ENCODE data around the gene SAMD10. TPM values are rescaled to one million over a fixed set of nuclear protein-coding genes. Genes with fewer than 3 reads are reported as not detected.
A peak's percentile ranks its signal among the peaks of the same experiment; 100 is the strongest.

Gene SAMD10
- total RNA-seq, 1 donor from 2014 or later = 9.0 TPM

DNA sequence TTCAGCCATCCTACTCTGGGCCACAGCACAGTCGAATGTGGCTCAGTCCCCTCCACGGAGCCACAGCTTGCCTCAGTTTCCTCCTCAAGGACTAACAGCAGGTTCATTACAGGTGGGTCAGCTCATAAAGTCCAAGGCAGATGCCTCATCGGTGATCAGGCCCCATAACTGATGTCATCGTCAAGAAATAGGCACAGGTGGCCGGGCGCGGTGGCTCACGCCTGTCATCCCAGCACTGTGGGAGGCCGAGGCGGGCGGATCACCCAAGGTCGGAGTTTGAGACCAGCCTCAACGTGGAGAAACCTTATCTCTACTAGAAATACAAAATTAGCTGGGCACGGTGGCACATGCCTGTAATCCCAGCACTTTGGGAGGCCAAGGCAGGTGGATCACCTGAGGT, 26.7 kb downstream of the SAMD10 start:
- CTCF ChIA-PET = no interaction called here
- ATAC-seq (ENCODE audit: low read depth) (no peak), DNase-seq (no peak)
- TF ChIP-seq, protein P1, sequence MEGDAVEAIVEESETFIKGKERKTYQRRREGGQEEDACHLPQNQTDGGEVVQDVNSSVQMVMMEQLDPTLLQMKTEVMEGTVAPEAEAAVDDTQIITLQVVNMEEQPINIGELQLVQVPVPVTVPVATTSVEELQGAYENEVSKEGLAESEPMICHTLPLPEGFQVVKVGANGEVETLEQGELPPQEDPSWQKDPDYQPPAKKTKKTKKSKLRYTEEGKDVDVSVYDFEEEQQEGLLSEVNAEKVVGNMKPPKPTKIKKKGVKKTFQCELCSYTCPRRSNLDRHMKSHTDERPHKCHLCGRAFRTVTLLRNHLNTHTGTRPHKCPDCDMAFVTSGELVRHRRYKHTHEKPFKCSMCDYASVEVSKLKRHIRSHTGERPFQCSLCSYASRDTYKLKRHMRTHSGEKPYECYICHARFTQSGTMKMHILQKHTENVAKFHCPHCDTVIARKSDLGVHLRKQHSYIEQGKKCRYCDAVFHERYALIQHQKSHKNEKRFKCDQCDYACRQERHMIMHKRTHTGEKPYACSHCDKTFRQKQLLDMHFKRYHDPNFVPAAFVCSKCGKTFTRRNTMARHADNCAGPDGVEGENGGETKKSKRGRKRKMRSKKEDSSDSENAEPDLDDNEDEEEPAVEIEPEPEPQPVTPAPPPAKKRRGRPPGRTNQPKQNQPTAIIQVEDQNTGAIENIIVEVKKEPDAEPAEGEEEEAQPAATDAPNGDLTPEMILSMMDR (IDR thresholded peaks at IDR 0.05) = no peak
- Mint-ChIP-seq H3K27ac (no peak overlapping the region), H3K27me3 (no peaks in the 10 kb centered on the region), H3K4me3 (no peak overlapping the region), H3K4me1 (peaks cover 75% of the 10 kb centered on the region), H3K9me3 (no peaks in the 10 kb centered on the region), H3K36me3 (ENCODE audit: low read depth) (no peaks in the 10 kb centered on the region)
- POLR2A ChIA-PET = no interaction called here
- intact Hi-C loops (cut with micrococcal nuclease) = no loop called here

GRCh38 chr20:63952210-63952535, 27.3 kb downstream of the SAMD10 start:
- Mint-ChIP-seq H3K27me3 (no peaks in the 10 kb centered on the region), H3K27ac (no peak overlapping the region), H3K4me1 (peaks cover 75% of the 10 kb centered on the region), H3K4me3 (no peak overlapping the region), H3K9me3 (no peaks in the 10 kb centered on the region), H3K36me3 (ENCODE audit: low read depth) (no peaks in the 10 kb centered on the region)
- ChIA-PET POLR2A (no interaction called here), CTCF (no interaction called here)
- no peak for ATAC-seq (ENCODE audit: low read depth)
- DNase-seq = no peak
- intact Hi-C loops (cut with micrococcal nuclease) = no loop called here
- TF ChIP-seq, protein P1 (IDR thresholded peaks at IDR 0.05) = no peak

GRCh38 chr20:63951398-63952209, 27.8 kb downstream of the SAMD10 start:
- no peaks in the 10 kb centered on the region for H3K9me3 Mint-ChIP-seq
- POLR2A ChIA-PET = interaction anchor here (1.2 kb wide), 1 partner anchor 114 kb away, joined by 4 read pairs; no protein-coding TSS in a partner anchor

DNA sequence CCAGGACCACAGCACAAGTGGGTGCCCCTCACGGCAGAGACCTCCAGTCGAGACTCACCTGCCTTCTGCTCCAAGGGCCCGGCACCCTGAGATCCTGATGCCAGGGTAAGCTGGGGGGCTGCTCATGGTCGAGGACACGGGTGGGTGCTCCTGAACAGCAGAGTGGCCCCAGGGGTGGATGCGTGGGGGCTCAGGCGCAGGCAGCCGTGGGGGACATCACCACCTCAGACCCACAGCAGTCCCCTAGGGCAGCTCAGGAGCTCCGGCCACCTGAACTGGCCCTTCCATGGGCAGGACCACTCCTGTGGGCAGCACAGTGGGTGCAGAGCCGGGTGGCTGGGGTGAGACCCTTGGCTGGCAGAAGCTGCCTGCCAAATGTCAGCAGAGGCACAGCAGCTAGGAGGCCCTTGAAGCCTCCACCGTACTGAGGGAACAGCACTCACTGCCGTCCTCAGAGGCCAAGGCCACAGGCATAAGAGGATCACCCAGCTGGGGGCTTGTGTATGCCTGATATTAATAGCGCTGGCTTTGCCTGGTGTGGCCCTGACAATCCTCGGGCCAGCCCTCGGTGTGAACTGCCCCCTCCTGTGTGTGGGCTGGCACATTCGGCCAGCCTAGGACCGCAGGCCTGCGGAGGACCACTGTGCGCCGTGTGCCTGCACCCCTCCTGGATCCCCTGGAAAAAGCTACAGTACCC, 28.6 kb downstream of the SAMD10 start:
- H3K36me3 Mint-ChIP-seq (ENCODE audit: low read depth) = peaks cover 5% of the 10 kb centered on the region
- intact Hi-C loops (cut with micrococcal nuclease) = no loop called here
- ChIA-PET CTCF (interaction anchor here (0.7 kb wide), 1 partner anchor 23 kb away, joined by 3 read pairs; no protein-coding TSS in a partner anchor), POLR2A (interaction anchor here (1.2 kb wide), 2 partner anchors 115 to 413 kb away, joined by 3 to 4 read pairs; partner anchors contain the start of gene PTK6)
- ATAC-seq (ENCODE audit: low read depth) (no peak), DNase-seq (no peak)
- H3K27me3 Mint-ChIP-seq = no peaks in the 10 kb centered on the region
- TF ChIP-seq, protein P1 (IDR thresholded peaks at IDR 0.05) = no peak
- H3K27ac Mint-ChIP-seq = peak overlapping the region; percentile 30
- H3K4me3 Mint-ChIP-seq = no peak overlapping the region
- H3K4me1 Mint-ChIP-seq = peaks cover 77% of the 10 kb centered on the region
- H3K9me3 Mint-ChIP-seq = no peaks in the 10 kb centered on the region

More at GRCh38 chr20:63951398-63952209, 27.8 kb downstream of the SAMD10 start:
- Mint-ChIP-seq H3K4me3 (no peak overlapping the region), H3K4me1 (peaks cover 77% of the 10 kb centered on the region), H3K27ac (peak overlapping the region; percentile 30), H3K36me3 (ENCODE audit: low read depth) (peaks cover 3% of the 10 kb centered on the region), H3K27me3 (no peaks in the 10 kb centered on the region)
- DNase-seq (no peak), ATAC-seq (ENCODE audit: low read depth) (peak; percentile 6)
- intact Hi-C loops (cut with micrococcal nuclease) = no loop called here
- TF ChIP-seq, protein P1 (IDR thresholded peaks at IDR 0.05) = no peak
- CTCF ChIA-PET = interaction anchor here (0.7 kb wide), 1 partner anchor 22 kb away, joined by 3 read pairs; no protein-coding TSS in a partner anchor

Data from activated B cell treated with CpG ODN at 0.5 μM for 24 hours (primary cell).